ENCODE measurements around the gene CDKL1.
"Not testable (repeated sequence)": the region's sequence is repeated elsewhere in the genome, so short reads cannot be mapped to it uniquely, and the experiment has no call there.

CDKL1 gene

GRCh38 chr14:50359631-50360030, 37.0 kb downstream of the CDKL1 start:
- in situ Hi-C loops (cut with HindIII; ENCODE audit: low sequenced_read_pairs), result no loop called here

DNA sequence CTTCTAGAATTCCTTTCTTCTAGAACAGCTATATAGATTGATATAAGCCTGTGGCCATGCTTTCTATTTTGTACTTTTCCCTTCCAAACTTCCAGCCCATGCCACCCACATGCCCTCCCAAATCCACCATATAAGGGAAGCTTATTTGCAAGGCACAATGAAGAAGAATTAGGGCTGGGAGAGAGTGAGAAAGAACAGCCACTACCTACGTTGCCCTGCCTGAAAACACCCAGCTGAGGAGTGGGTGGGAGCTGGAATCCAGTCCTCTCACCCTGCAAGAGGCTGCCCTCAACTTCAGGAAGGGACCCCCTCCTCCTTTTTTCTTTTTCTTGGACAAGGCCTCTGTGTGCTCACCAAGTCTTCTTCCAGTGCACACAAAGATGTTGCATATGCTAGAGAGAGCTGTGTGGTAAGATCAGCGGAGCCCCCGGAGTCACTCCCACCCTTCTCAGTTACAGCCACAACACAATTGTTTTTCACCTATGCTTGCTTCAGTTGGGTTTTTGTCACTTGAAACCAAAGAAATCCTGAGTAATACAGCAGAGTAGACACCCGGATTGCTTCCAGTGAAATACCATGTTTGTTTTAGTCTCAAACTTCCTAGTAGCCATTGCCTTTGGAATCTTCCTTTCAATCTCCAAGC, 38.8 kb downstream of the CDKL1 start:
- in situ Hi-C loops (cut with HindIII; ENCODE audit: low sequenced_read_pairs), result no loop called here

- in situ Hi-C loops (cut with HindIII; ENCODE audit: low sequenced_read_pairs), result no loop called here
Measured at GRCh38 chr14:50357124-50357523, 39.6 kb downstream of the CDKL1 start.

GRCh38 chr14:50356283-50356682, 40.4 kb downstream of the CDKL1 start:
- in situ Hi-C loops (cut with HindIII; ENCODE audit: low sequenced_read_pairs), result not testable (repeated sequence)

GRCh38 chr14:50355692-50356091, 41.0 kb downstream of the CDKL1 start:
- in situ Hi-C loops (cut with HindIII; ENCODE audit: low sequenced_read_pairs), result no loop called here

GRCh38 chr14:50354527-50354926, 42.2 kb downstream of the CDKL1 start:
- in situ Hi-C loops (cut with HindIII; ENCODE audit: low sequenced_read_pairs), result no loop called here

DNA sequence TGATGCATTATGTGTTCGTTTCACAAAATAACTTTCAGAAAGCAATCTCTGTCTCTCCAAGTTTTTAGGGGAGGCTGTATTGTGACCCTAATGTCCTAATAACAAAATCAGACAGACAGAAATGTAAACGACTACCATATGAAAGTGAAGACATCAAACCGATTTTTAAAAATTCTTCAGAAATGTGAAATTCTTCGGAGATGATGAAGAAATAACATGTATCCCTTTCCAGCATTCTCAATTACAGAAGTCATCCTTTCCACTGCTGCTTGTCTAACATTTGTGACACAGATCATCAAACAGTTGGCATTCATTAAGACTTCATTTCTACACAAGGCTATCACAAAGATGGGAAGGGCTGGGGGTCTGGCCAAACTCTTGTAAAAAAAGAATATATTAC, 43.6 kb downstream of the CDKL1 start:
- in situ Hi-C loops (cut with HindIII; ENCODE audit: low sequenced_read_pairs), result no loop called here

DNA sequence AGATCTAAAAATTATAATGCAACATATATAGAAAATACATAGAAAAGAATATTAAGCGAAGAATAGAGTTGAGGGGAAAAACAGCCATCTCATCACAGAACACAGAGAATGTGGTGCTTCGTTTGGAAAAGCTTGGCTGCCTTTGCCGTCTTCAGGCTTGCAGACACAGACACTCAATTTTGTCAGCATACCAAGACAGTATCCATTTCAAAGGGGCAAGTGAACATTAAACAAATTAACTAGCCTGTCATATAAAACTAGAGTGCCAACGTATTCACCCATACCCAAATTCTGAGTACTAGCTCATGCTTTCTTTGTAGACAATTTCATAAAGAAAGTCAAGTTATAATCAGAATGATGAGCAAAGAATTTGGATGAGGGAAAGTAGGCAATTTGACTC, 44.1 kb downstream of the CDKL1 start:
- in situ Hi-C loops (cut with HindIII; ENCODE audit: low sequenced_read_pairs), result no loop called here

DNA sequence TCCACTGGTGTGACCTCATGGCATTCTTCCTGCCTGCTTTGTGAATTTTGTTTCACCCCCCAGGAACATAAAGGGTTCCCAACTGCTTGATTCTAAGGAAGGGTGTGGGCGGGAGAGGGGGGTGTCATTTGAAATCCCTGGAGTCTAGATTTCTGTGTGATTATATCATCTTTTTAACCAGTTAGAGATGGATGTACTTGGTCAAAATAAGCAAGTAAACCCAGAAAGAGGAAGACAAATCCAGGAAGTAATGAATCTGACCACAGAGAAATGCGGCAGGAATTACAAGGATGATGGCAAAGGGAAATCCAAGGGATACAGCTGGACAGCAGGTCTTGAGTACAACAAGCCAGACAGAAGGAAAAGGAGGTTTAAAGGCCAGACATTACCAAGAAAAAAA, 45.7 kb downstream of the CDKL1 start:
- in situ Hi-C loops (cut with HindIII; ENCODE audit: low sequenced_read_pairs), result no loop called here

- in situ Hi-C loops (cut with HindIII; ENCODE audit: low sequenced_read_pairs), result no loop called here
Measured at GRCh38 chr14:50348933-50349332, 47.7 kb downstream of the CDKL1 start.

GRCh38 chr14:50347521-50347920, 49.2 kb downstream of the CDKL1 start:
- in situ Hi-C loops (cut with HindIII; ENCODE audit: low sequenced_read_pairs), result no loop called here

GRCh38 chr14:50345846-50346422, 50.7 kb downstream of the CDKL1 start:
- in situ Hi-C loops (cut with HindIII; ENCODE audit: low sequenced_read_pairs), result no loop called here

GRCh38 chr14:50344876-50345563, 51.7 kb downstream of the CDKL1 start:
- in situ Hi-C loops (cut with HindIII; ENCODE audit: low sequenced_read_pairs), result no loop called here

- in situ Hi-C loops (cut with HindIII; ENCODE audit: low sequenced_read_pairs), result no loop called here
Measured at GRCh38 chr14:50344116-50344775, 52.4 kb downstream of the CDKL1 start.

DNA sequence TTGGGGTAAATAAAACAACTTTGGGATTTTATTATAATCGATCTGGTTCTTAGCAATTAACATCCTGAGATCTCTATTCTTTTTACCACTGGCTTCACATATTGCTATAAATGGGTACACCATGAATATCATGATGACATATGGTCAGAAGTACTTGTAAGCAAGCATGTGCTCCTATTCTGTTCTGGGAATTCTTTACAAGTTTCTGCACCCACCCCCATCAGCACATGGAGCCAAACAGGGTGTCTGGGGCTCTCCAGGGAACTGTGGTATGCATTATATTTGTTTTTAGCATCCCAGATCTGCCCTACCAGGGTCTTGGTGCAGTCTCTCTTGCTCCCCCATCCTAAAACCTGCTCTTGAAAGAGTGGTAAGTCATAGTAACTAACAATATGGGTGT, 53.2 kb downstream of the CDKL1 start:
- in situ Hi-C loops (cut with HindIII; ENCODE audit: low sequenced_read_pairs), result no loop called here

DNA sequence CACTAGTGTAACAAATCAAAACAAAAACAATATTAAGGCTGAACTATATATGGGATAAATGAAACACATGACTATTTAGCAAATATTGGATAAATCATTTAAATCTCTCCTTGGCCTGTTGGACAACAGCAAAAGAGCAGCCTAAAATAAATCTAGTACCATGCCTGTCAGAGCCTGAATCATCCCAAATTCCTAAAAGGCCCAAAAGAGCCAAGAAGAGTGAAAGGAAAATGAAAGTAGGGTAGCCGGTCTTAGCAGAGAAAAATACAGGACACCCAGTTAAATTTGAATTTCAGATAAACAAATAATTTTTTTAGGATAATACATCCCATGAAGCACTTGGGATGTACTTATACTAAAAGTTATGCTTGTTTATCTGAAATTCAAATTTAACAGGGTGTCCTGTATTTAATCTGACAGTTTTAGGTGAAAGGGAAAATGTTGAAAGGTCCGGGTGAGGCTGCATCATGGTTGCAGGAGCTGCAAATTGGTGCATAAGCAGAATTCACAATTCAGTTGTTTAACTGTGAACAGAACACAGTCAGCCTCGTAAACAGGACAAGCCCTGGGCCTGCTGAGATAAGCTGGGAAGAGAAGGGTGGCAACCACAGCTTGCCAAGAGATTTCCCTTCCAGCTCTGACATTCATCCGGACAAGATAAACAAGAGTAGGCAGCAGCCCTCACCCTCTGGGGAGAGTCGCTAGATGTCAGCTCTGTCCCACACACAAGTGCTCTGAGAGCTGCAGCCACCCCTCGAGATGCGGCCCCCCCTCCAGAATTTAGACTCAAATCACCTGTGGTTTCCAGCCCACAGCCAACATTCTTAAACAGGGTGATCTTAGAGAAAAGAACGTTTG, 54.2 kb downstream of the CDKL1 start:
- in situ Hi-C loops (cut with HindIII; ENCODE audit: low sequenced_read_pairs), result no loop called here

DNA sequence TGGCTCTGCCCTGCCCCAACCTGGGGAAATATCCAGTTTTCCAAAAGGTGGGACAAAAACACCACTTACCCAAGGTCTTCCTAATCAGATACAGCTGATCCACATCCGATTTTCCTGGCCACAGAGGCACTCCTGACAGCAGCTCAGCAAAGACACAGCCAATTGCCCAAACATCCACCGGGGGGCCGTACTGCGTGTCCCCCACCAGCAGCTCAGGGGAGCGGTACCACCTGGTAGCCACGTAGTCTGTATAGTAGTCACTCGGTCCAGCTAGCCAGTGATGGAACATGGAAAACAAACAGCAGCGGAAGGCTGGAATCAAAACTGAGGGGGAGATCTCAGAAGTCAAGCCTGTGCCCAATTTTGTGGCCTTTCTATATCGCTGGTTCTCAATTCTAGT, 55.7 kb downstream of the CDKL1 start:
- in situ Hi-C loops (cut with HindIII; ENCODE audit: low sequenced_read_pairs), result no loop called here

DNA sequence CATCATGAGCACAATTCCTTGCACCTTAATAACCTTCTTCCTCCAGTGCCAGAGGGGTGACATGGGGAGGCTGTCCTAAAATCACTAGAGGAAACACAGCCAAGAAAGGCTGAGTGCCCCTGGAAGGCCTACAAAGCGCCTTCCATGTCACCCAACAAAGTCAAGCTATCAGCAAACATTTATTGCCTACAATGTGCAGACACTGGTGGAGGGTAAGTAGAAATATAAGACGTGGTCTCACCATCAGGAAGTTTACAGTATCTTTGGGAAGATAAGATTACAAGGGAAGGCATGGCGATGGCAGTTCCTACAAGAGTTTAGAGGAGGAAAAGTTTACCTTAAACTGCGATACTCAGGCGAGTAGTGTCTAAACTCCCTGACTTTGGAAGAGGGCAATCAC, 56.6 kb downstream of the CDKL1 start:
- in situ Hi-C loops (cut with HindIII; ENCODE audit: low sequenced_read_pairs), result no loop called here

- in situ Hi-C loops (cut with HindIII; ENCODE audit: low sequenced_read_pairs), result no loop called here
Measured at GRCh38 chr14:50339178-50339804, 57.4 kb downstream of the CDKL1 start.

GRCh38 chr14:50338587-50338986, 58.1 kb downstream of the CDKL1 start:
- in situ Hi-C loops (cut with HindIII; ENCODE audit: low sequenced_read_pairs), result no loop called here

Data from DLD1 (cell line).